Inferior parietal cortex (tissue), 1 donor: Measurements from ENCODE around the gene ZNF157.

Experiments used
- DNase-seq: peaks from one replicate; pipeline ENCODE4 v3.0.0-alpha.2; 2016; ENCODE audit errors: extremely low spot score

Gene ZNF157

DNA sequence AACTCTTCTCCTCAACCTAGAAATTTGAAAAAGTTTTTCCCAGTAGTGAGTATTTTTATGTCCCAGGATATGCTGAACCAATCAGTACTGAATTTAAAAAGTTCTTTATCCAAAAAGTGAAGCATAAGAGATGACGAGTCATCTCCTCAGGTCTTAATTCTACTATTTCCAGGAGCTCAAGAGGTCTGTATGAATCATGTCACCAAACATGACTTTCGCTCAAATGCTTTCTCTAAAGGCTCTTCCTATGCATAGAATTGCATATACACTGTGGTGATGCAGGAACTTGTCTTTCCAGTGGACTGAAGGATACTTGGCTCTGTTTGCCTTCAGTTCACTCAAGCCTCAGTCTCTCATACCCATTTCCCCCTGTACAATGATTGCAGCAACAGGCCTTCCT is 76.6 kb downstream of the ZNF157 start:
- no peak for DNase-seq

DNA sequence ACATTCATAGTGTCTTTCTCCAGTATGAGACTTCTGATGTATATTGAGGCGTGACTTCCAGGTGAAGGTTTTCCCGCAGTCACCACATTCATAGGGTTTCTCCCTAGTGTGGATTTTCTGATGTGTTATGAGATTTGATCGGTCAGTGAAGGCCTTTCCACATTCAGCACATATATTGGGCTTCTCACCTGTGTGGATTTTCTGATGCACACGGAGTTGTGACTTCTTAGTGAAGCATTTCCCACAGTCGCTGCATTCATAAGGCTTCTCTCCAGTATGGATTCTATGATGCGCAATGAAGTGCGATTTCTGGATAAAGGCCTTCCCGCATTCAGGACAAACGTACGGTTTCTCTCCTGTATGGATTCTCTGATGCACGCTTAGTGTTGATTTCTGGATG is 77.2 kb downstream of the ZNF157 start:
- DNase-seq, result no peak

DNA sequence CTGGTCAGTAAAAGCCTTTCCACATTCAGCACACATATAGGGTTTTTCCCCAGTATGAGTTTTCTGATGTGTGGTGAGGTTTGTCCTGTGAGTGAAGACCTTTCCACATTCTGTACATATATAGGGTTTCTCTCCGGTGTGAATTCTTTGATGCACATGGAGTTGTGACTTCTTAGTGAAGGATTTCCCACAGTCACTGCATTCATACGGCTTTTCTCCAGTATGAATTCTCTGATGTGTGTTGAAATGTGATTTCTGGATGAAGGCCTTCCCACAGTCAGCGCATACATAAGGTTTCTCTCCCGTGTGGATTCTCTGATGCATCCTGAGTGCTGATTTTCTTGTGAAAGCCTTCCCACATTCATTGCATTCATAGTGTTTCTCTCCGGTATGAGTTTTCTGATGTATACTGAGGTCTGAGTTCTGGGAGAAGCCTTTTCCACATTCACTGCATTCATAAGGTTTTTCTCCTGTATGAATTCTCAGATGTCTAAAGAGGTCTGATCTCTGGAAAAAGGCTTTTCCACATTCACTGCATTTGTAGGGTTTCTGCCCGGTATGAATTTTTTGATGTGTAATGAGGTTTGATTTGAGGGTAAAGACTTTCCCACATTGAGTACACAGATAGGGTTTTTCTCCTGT is 77.9 kb downstream of the ZNF157 start:
- DNase-seq, result no peak

- no peak for DNase-seq
Measured at GRCh38 chrX:47452112-47452511, 81.7 kb downstream of the ZNF157 start.

- no peak for DNase-seq
Measured at GRCh38 chrX:47456080-47456479, 85.7 kb downstream of the ZNF157 start.

GRCh38 chrX:47458528-47458927 is 88.2 kb downstream of the ZNF157 start:
- DNase-seq, result no peak

- DNase-seq, result no peak
Measured at GRCh38 chrX:47460561-47460960, 90.2 kb downstream of the ZNF157 start.
